Activated naive CD4-positive, alpha-beta T cell treated with anti-CD3 and anti-CD28 coated beads, Interleukin-2, amount 10 ng/mL, durations not matched to agents 7 days and 5 days (primary cell): ENCODE data around the gene PRPF18.

ENCODE experiments used
- CTCF ChIA-PET: fragments of 350-600 bp; sonication (Branson Sonifier 250); formaldehyde crosslinking; loops from one replicate; lab custom pipeline; 2021; ENCODE audit warnings: antibody characterized with exemption; lab: Charles Lee
- DNase-seq: peaks from one replicate; pipeline ENCODE4 v3.0.0-alpha.2; 2020
- H3K27ac Mint-ChIP-seq: one replicate; pipeline ENCODE4 v1.8.0; 2021; ENCODE audit warnings: mild to moderate bottlenecking, moderate library complexity, mixed read lengths
- H3K27me3 Mint-ChIP-seq: one replicate; pipeline ENCODE4 v1.8.0; 2021; ENCODE audit warnings: mild to moderate bottlenecking, mixed read lengths
- H3K36me3 Mint-ChIP-seq: one replicate; pipeline ENCODE4 v1.8.0; 2021; ENCODE audit warnings: mixed read lengths
- H3K4me1 Mint-ChIP-seq: one replicate; pipeline ENCODE4 v1.8.0; 2021; ENCODE audit warnings: mixed read lengths
- H3K4me3 Mint-ChIP-seq: one replicate; pipeline ENCODE4 v1.8.0; 2021; ENCODE audit warnings: mild to moderate bottlenecking, moderate library complexity, mixed read lengths
- H3K9me3 Mint-ChIP-seq: one replicate; pipeline ENCODE4 v1.8.0; 2021; ENCODE audit warnings: mixed read lengths

The PRPF18 gene

DNA sequence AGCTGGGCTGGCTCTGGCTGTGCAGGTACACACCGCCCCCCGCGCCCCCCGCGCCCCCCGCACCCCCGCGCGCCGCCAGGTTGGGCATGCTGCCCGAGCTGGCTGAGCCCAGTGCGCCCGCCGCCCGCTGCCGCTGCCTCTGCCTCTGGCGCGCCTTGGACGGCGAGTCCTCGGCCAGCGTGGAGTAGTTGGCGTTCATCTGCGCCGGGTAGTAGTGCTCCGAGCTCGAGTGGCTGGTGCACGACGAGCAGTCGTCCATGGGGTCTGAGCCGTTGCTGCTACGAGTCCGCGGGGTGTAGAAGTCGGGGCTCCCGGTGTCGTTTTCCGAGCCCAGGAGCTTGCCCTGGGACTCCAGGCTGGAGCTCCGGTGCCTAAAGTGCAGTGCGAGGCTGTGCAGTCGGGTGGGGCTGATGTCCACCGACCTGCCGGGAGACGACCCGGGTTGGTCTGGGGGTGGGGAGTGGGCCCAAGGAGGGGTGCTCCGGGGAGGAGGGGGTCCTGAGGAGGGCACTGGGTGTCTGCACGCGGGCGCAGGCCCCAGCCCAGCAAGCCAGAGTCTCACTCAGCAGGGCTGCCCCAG is 70.4 kb downstream of the PRPF18 start:
- peaks cover 21% of the 10 kb centered on the region for H3K4me1 Mint-ChIP-seq
- DNase-seq, result no peak
- H3K27ac Mint-ChIP-seq, result no peak overlapping the region
- H3K27me3 Mint-ChIP-seq, result peaks cover 19% of the 10 kb centered on the region
- no peaks in the 10 kb centered on the region for H3K9me3 Mint-ChIP-seq
- H3K4me3 Mint-ChIP-seq, result no peak overlapping the region
- CTCF ChIA-PET, result interaction anchor here (0.6 to 0.7 kb wide), 2 partner anchors 62 to 127 kb away, joined by 3 read pairs; no protein-coding TSS in a partner anchor
- H3K36me3 Mint-ChIP-seq, result no peaks in the 10 kb centered on the region

DNA sequence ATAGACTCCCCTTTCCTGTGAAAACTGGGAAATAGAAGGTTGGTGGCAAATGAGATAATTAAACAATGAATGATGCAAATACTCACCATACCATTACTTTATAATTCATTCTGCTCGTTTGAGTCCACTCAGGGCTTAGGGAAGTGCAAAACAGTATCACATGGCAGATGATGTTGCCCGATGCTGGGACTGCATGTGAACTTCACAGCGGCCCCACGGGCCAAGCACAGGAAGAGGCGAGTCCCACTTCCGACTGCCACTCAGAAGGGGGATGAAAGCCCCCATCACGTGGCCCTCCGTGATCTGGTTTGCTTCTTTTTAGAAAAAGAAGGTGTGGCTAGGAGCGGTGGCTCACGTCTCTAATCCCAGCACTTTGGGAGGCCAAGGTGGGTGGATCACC is 71.5 kb downstream of the PRPF18 start:
- no peaks in the 10 kb centered on the region for H3K9me3 Mint-ChIP-seq
- H3K27ac Mint-ChIP-seq, result no peak overlapping the region
- no peak overlapping the region for H3K4me3 Mint-ChIP-seq
- CTCF ChIA-PET, result no interaction called here
- H3K4me1 Mint-ChIP-seq, result peaks cover 21% of the 10 kb centered on the region
- peaks cover 19% of the 10 kb centered on the region for H3K27me3 Mint-ChIP-seq
- peak; percentile 37 for DNase-seq
- H3K36me3 Mint-ChIP-seq, result no peaks in the 10 kb centered on the region

DNA sequence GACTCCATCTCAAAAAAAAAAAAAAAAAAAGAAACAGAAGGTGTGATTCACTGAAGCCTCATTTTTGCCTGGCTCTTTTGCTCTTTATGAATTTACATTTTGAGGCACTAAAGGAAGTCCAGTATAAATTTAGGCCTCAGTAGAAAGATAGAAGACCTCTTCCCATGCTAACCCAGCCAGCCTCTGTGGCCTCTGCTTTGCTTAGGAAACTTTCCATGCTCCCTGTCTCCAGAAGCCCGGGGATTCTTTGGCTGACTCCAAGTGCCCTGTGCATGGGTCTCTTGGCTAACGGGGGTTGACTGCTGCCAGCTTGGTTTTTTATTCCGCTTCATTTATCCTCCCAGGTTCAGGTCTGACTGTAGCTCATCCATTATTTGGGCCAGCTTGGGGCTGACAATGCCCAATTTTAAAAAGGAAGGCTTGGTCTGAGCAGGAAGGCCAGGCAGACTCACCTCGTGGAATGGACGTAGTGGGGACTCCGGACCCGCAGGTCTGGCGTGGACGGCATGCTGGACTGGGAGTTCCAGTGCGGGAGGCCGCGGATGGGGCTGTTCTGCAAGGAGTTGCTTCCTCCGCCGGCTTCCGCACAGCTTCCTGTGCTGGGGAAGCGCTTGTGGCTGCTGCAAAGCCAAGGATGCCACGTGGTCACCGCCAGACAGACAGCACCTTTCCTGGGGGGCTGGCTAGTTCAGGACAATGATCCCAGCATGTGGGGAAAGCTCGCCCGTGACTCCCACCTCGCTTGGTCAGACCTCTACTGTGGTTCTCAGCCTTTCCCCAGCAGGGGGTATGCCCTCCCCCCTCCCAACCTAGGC is 72.3 kb downstream of the PRPF18 start:
- DNase-seq, result peak; percentile 25
- no peak overlapping the region for H3K4me3 Mint-ChIP-seq
- H3K4me1 Mint-ChIP-seq, result peaks cover 21% of the 10 kb centered on the region
- no peaks in the 10 kb centered on the region for H3K36me3 Mint-ChIP-seq
- peaks cover 20% of the 10 kb centered on the region for H3K27me3 Mint-ChIP-seq
- H3K27ac Mint-ChIP-seq, result no peak overlapping the region
- H3K9me3 Mint-ChIP-seq, result no peaks in the 10 kb centered on the region
- CTCF ChIA-PET, result interaction anchor here (0.6 to 2.9 kb wide), 17 partner anchors 8 to 1105 kb away, joined by 3 to 15 read pairs (median 4); no protein-coding TSS in a partner anchor

DNA sequence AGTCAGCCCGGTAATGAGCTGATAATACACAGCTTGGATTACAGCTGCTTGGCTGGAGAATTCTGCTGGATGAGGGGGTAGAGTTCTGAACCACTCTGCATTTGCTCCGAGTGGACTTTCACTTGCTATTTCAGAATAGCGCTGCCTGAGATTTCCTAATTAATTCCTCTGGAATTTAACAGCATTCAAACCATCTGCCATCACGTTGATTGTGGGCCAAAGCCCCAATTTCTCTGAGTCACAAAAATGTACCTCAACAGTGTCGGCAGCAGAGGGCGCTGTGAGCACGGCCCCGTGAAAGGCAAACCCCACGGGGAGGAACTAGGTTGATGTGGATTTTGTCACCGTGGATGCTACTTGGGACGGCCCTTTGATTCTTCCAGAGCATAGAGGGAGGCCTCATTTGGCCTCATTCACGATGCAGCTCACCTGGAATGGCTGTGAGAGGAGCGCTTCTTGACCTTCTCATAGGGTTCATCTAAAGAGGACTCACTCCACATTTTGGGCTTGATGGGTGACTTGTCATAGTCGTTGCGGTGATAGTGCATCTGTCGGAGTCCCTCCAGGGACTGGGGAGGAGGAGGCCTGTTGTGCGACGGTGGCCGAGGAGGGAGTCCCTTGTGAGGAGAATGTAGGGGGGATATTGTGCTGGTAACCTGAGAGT is 73.3 kb downstream of the PRPF18 start:
- CTCF ChIA-PET, result interaction anchor here (0.6 to 2.9 kb wide), 15 partner anchors 9 to 1104 kb away, joined by 3 to 15 read pairs (median 4); no protein-coding TSS in a partner anchor
- Mint-ChIP-seq H3K4me3 (no peak overlapping the region), H3K4me1 (peaks cover 21% of the 10 kb centered on the region), H3K27me3 (peaks cover 23% of the 10 kb centered on the region), H3K27ac (peak overlapping the region; percentile 28), H3K36me3 (no peaks in the 10 kb centered on the region), H3K9me3 (no peaks in the 10 kb centered on the region)
- DNase-seq, result peak; percentile 78

DNA sequence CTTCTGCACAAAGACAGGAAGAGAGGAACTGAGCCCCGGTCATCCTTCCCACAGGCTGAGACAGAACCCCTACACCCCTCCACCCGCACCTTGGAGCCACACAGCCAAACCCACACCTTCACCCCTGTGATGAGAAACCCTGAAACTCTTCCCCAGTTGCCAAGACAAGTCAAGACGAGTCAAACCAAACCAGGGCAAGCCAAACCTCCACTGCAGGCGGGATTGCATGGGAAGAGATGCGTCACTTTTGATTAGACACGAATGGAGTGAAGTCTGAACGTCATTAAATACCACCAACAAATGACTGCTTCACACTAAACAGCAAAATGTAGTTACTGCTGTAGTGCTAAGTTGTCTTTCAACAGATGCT is 73.8 kb downstream of the PRPF18 start:
- Mint-ChIP-seq H3K27ac (no peak overlapping the region), H3K36me3 (no peaks in the 10 kb centered on the region), H3K4me3 (no peak overlapping the region), H3K4me1 (peaks cover 21% of the 10 kb centered on the region), H3K27me3 (peaks cover 23% of the 10 kb centered on the region), H3K9me3 (no peaks in the 10 kb centered on the region)
- DNase-seq, result no peak
- CTCF ChIA-PET, result interaction anchor here (1.8 to 2.9 kb wide), 3 partner anchors 9 to 116 kb away, joined by 4 to 15 read pairs (median 7); no protein-coding TSS in a partner anchor

DNA sequence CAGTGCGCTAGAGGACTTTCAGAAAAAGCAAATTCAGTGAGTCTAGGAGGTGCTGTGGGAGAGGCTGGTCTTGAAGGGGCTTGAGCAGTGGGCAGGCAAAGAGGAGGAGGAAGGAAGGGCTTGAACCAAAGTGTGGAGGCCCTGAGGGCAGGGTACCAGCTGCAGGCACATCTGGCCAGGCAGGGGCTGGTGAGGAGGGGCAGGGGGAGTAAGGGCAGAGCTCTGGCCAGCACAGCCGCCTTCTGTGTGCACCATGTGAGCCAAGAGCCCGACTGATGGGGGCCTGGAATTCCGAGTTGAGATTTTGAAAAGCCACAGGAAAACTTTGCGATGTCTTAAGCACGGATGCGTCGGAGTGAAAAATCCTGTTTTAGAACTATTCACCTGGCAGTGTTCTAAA is 74.5 kb downstream of the PRPF18 start:
- Mint-ChIP-seq H3K4me3 (no peak overlapping the region), H3K36me3 (no peaks in the 10 kb centered on the region), H3K27me3 (peaks cover 23% of the 10 kb centered on the region), H3K9me3 (no peaks in the 10 kb centered on the region), H3K4me1 (peaks cover 21% of the 10 kb centered on the region), H3K27ac (no peak overlapping the region)
- CTCF ChIA-PET, result interaction anchor here (1.8 to 2.9 kb wide), 3 partner anchors 8 to 115 kb away, joined by 4 to 15 read pairs (median 7); no protein-coding TSS in a partner anchor
- DNase-seq, result no peak

DNA sequence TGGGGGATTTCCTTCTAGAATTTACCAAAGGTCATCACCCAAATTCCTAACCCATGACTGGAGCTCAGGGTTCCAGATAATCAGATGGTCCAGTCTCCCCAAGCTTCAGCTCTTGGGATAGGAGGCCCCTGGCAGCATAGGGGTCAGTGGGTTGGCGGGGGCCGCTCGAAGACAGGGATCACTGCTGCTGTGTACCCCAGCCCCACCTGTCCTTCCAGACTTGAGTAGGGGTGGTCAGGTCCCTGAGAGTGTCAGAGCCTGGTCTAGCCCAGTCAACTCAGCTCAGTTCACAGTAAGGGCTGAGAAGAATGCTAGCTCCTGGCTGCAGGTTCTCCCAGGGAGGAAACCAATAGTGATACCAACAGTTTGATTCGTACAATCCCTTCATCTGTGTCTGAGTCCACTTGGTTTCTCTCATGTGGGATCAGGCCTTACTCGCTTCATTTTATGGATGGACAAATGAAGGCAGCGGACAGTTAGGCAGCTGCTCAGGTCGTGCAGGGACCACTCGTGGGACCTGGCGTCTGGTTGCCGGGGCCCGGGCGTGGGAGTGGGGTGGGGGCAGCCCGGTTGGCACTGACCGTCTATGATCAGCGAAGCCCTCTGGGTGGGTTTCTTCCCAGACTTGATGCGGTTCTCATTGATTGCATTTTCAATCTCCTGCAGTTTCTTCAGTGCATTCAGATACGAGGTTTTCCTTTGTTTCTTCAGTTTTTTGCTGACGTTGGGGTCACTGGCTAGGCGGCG is 78.9 kb downstream of the PRPF18 start:
- no peak for DNase-seq
- Mint-ChIP-seq H3K27me3 (peaks cover 15% of the 10 kb centered on the region), H3K4me1 (no peaks in the 10 kb centered on the region), H3K4me3 (no peak overlapping the region), H3K36me3 (no peaks in the 10 kb centered on the region), H3K9me3 (no peaks in the 10 kb centered on the region), H3K27ac (no peak overlapping the region)
- CTCF ChIA-PET, result interaction anchor here (0.6 kb wide), 1 partner anchor 648 kb away, joined by 3 read pairs; no protein-coding TSS in a partner anchor

DNA sequence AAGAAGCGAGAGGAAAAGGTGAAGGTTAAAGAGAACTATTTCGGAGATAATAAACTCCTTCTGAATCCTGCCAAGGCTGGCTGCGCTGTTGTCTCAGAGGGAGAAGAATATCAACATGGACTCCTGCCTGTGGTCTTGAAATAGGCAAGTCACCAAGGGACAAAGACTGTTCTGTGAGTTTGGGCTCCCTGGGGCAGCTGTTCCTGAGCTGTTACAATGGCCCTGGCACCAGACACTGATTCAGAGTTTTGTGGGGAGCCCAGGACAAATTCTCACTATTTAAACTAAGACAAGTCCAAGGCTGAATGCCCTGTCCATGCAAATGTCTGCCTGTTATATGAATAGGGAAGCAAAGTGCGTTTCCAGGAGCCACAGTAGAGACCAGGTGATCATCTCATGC is 81.4 kb downstream of the PRPF18 start:
- H3K27me3 Mint-ChIP-seq, result peaks cover 4% of the 10 kb centered on the region
- DNase-seq, result no peak
- CTCF ChIA-PET, result interaction anchor here (0.7 to 1.9 kb wide), 2 partner anchors 8 to 533 kb away, joined by 3 to 7 read pairs; no protein-coding TSS in a partner anchor

DNA sequence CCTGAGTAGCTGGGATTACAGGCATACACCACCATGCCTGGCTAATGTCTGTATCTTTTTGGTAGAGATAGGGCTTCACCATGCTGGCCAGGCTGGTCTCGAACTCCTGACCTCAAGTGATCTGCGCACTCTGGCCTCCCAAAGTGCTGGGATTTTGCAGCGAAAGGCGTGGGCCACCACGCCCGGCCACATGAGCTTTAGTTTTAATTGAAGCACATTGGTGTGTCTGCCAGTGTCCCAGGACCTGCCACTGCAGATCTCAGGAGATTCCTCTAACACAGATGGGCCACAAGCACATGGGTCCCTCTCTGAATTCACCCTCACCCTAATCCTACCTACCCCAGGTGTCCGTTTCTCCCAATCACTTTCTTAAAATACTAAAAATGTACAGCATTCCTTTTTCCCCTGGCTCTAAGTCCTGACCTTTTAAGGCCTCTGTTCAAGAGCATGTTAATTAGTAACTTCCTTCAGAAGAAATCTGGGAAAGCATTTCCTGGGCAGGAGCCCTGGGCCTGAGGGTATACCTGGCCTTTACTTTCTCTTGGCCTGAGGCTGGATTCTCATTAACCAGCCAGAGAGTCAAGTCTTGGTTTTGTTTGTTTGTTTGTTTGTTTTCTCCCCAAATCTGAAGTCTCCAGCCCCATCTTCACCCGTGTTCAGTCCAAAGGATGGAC is 82.6 kb downstream of the PRPF18 start:
- Mint-ChIP-seq H3K9me3 (no peaks in the 10 kb centered on the region), H3K36me3 (no peaks in the 10 kb centered on the region), H3K4me3 (no peak overlapping the region), H3K27me3 (peaks cover under 1% of the 10 kb centered on the region), H3K27ac (no peak overlapping the region), H3K4me1 (no peaks in the 10 kb centered on the region)
- DNase-seq, result no peak
- CTCF ChIA-PET, result interaction anchor here (0.6 to 1.9 kb wide), 3 partner anchors 9 to 531 kb away, joined by 3 to 7 read pairs (median 3); no protein-coding TSS in a partner anchor

More for the DNA sequence above, 81.4 kb downstream of the PRPF18 start:
- no peak overlapping the region for H3K4me3 Mint-ChIP-seq
- no peaks in the 10 kb centered on the region for H3K9me3 Mint-ChIP-seq
- no peaks in the 10 kb centered on the region for H3K4me1 Mint-ChIP-seq
- no peak overlapping the region for H3K27ac Mint-ChIP-seq
- H3K36me3 Mint-ChIP-seq, result no peaks in the 10 kb centered on the region

DNA sequence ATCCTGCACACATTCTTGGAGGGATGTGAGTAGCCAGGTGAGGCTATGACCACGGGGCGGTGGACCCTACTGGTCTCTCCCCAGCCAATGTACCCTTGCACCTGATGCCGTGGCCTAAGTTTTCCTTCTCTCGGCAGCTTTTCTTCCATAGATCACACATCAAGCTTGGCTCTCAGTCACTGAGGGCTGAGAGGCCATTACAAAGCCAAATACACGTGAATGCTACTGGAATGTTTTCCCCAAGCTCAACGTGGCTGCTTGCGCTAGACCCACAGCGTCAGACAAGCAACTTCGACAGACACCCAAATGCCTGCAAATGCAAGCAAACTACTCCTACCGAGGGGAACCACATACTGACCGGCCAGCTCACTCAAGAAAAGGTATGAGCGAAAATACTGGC is 83.1 kb downstream of the PRPF18 start:
- Mint-ChIP-seq H3K9me3 (no peaks in the 10 kb centered on the region), H3K27ac (no peak overlapping the region), H3K4me3 (no peak overlapping the region), H3K36me3 (no peaks in the 10 kb centered on the region), H3K4me1 (no peaks in the 10 kb centered on the region), H3K27me3 (no peaks in the 10 kb centered on the region)
- DNase-seq, result no peak
- CTCF ChIA-PET, result interaction anchor here (0.6 to 1.9 kb wide), 2 partner anchors 10 to 319 kb away, joined by 3 to 7 read pairs; no protein-coding TSS in a partner anchor

DNA sequence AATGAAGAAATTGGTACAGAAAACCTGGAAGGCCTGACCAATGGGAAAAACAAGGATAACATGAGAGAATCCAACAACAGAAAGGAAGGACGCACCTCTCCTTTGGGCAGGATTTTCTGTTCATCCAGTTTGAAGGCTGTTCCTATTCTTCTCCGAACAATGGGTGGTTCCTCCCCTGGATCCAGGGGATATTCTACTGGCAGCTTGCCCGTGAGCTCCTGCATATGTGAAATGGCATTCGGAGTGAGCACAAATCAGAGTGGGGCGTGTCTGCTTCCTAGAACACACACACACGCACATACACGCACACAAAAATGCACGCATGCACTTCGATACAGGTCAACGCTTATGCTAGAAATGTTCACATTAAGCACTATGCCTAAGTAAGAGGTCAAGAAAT is 83.5 kb downstream of the PRPF18 start:
- CTCF ChIA-PET, result interaction anchor here (0.6 to 1.9 kb wide), 2 partner anchors 10 to 319 kb away, joined by 3 to 7 read pairs; no protein-coding TSS in a partner anchor
- H3K9me3 Mint-ChIP-seq, result no peaks in the 10 kb centered on the region

DNA sequence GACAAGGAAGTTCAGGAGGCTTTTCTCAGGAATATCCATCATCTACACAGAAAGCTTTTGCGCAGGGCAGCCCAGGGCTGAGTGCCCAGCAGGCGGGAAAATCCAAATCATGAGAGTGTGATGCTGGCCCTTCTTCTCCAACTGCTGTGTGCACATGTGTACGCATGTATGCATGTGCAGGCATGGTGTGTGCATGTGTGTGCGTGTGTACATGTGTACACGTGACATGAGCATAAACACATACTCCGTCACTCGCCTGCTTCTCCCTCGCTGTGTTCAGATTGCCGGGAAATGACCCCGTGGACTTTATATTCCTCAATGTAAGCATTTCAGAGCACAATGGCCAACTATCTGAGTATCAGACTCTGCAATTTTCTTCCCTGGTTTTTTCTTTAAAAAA is 85.1 kb downstream of the PRPF18 start:
- Mint-ChIP-seq H3K27ac (no peak overlapping the region), H3K36me3 (no peaks in the 10 kb centered on the region), H3K27me3 (no peaks in the 10 kb centered on the region), H3K4me1 (no peaks in the 10 kb centered on the region), H3K9me3 (no peaks in the 10 kb centered on the region), H3K4me3 (no peak overlapping the region)
- CTCF ChIA-PET, result no interaction called here
- no peak for DNase-seq

More for the DNA sequence above, 83.5 kb downstream of the PRPF18 start:
- no peak for DNase-seq
- no peak overlapping the region for H3K4me3 Mint-ChIP-seq
- no peaks in the 10 kb centered on the region for H3K36me3 Mint-ChIP-seq
- H3K27me3 Mint-ChIP-seq, result no peaks in the 10 kb centered on the region
- H3K27ac Mint-ChIP-seq, result no peak overlapping the region
- no peaks in the 10 kb centered on the region for H3K4me1 Mint-ChIP-seq

DNA sequence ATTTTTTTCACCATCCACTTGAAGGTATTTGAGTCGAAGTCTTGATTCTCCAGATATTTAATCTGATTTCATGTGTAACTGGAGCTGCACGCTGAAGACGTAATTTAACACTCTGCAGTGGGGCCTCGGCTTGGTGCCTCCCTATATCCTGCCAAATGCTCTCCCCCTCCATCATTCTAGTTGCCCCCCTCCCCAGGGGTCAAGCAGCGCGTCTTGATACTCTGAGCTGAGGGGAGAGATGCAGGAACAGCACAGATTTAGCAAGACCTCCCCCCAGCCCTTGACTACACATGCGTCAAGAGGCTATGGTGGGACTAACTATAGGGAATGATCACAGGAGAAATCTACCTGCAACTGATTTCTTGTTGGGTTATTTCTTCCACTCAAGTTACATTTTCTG is 85.8 kb downstream of the PRPF18 start:
- Mint-ChIP-seq H3K27me3 (no peaks in the 10 kb centered on the region), H3K9me3 (no peaks in the 10 kb centered on the region), H3K4me3 (no peak overlapping the region), H3K4me1 (no peaks in the 10 kb centered on the region), H3K36me3 (no peaks in the 10 kb centered on the region), H3K27ac (no peak overlapping the region)
- DNase-seq, result no peak
- CTCF ChIA-PET, result interaction anchor here (0.6 kb wide), 1 partner anchor 75 kb away, joined by 3 read pairs; no protein-coding TSS in a partner anchor
